Thoracic aorta (tissue), 2 donors: ENCODE measurements around the gene STK39. TPM values are rescaled to one million over a fixed set of nuclear protein-coding genes. Genes with fewer than 3 reads are reported as not detected.

Experiments
- ATAC-seq: fragments of 150-250 bp; one replicate; pipeline ENCODE4 v1.8.0; 2017; ENCODE audit warnings: low read depth; ENCODE audit not compliant: insufficient number of reproducible peaks, low FRiP score
- DNase-seq: peaks from one replicate; pipeline ENCODE4 v3.0.0-alpha.2; 2020; ENCODE audit warnings: low spot score
- H3K27ac ChIP-seq, 2 donors: fragments of 200-600 bp; sonication (generic); 1 replicate in 1 of 2; 2 replicates in 1 of 2; pipeline ENCODE4 v1.5.1; 2016; ENCODE audit warnings: mild to moderate bottlenecking in 2 of 2, moderate library complexity in 2 of 2
- H3K27me3 ChIP-seq: fragments of 200-600 bp; sonication (generic); replicated peaks from 2 replicates; pipeline ENCODE4 v1.6.0; 2016; ENCODE audit warnings: mild to moderate bottlenecking; ENCODE audit not compliant: insufficient read depth
- H3K36me3 ChIP-seq: fragments of 200-600 bp; sonication (generic); one replicate; pipeline ENCODE4 v1.5.1; 2016
- H3K4me1 ChIP-seq, 2 donors: fragments of 200-600 bp; sonication (generic); 1 replicate in 1 of 2; 2 replicates in 1 of 2; pipeline versions ENCODE4 v1.5.1 to v1.6.0; 2016; ENCODE audit warnings: low read depth in 2 of 2, mild to moderate bottlenecking in 1 of 2; ENCODE audit not compliant: control insufficient read depth in 1 of 2
- H3K4me3 ChIP-seq: fragments of 200-600 bp; sonication (generic); 2 replicates; pipeline ENCODE4 v1.5.1; 2016; ENCODE audit warnings: mild to moderate bottlenecking
- H3K9me3 ChIP-seq: fragments of 200-600 bp; sonication (generic); 2 replicates; pipeline ENCODE4 v1.5.1; 2016
- total RNA-seq, 2 donors: library from RNA; depleted of rRNA; stranded (reverse); fragments of >200 nt; gene quantifications; one replicate each; pipeline versions ENCODE4 v1.1.0 to v1.2.3, GENCODE V29; 2016
- TF ChIP-seq, protein P1 (sequence below): fragments of 200-600 bp; sonication (generic); IDR thresholded peaks from one replicate; pipeline ENCODE4 v1.5.1; 2019; ENCODE audit warnings: antibody characterized with exemption

STK39 gene
- total RNA-seq, 2 donors from 2014 or later, result 11.5 to 18.5 TPM

DNA sequence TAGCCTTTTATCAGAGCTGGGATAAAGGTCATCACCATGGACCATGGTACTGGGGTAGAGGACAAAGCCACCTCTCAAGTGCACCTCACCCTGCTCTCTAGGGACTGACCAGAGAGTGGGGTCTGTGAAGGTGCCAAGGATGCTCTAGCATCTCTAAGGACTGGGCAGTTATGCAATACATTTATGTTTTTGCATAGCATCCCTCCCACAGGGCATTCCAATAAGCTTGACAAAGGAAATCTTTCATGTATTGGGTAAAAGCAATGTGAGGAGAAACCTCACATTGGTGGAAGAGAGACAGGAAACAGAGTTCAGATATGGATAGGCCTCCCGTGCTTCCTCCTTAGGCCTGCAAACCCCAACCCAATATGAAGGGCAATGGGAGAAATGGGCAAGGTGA lies 31.6 kb downstream of the STK39 start:
- no peak for ATAC-seq
- peaks cover 7 to 25% of the 10 kb centered on the region in 2 donors for H3K4me1 ChIP-seq
- TF ChIP-seq, protein P1, sequence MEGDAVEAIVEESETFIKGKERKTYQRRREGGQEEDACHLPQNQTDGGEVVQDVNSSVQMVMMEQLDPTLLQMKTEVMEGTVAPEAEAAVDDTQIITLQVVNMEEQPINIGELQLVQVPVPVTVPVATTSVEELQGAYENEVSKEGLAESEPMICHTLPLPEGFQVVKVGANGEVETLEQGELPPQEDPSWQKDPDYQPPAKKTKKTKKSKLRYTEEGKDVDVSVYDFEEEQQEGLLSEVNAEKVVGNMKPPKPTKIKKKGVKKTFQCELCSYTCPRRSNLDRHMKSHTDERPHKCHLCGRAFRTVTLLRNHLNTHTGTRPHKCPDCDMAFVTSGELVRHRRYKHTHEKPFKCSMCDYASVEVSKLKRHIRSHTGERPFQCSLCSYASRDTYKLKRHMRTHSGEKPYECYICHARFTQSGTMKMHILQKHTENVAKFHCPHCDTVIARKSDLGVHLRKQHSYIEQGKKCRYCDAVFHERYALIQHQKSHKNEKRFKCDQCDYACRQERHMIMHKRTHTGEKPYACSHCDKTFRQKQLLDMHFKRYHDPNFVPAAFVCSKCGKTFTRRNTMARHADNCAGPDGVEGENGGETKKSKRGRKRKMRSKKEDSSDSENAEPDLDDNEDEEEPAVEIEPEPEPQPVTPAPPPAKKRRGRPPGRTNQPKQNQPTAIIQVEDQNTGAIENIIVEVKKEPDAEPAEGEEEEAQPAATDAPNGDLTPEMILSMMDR, result no peak

DNA sequence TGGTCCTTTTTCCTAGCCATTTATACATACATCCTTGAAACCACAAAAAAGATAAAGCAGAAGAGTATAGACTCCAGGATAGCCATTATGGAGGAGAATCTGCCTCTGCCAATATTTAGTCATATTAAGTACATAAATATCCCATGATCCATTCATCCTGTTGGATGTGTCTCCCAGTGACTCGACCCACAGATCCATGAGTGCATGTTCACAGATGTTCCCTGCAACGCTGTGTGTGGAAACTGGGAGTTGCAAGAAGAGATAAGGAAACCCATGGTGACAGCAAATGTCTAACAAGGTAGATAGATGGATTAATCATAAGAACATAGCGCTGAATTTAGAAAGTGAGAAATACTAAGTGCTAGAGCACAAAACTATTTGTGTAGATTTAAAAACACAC lies 34.5 kb downstream of the STK39 start:
- no peak for ATAC-seq
- peaks cover 7 to 23% of the 10 kb centered on the region in 2 donors for H3K4me1 ChIP-seq
- DNase-seq, result no peak
- no peaks in the 10 kb centered on the region for H3K9me3 ChIP-seq
- no peak overlapping the region for H3K27ac ChIP-seq
- no peaks in the 10 kb centered on the region for H3K36me3 ChIP-seq
- no peaks in the 10 kb centered on the region for H3K27me3 ChIP-seq
- H3K4me3 ChIP-seq, result no peak overlapping the region
- TF ChIP-seq, protein P1, result no peak

More for the DNA sequence above, 31.6 kb downstream of the STK39 start:
- H3K27ac ChIP-seq, result no peak overlapping the region
- no peak for DNase-seq
- no peaks in the 10 kb centered on the region for H3K9me3 ChIP-seq
- H3K27me3 ChIP-seq, result no peaks in the 10 kb centered on the region
- H3K36me3 ChIP-seq, result no peaks in the 10 kb centered on the region
- H3K4me3 ChIP-seq, result no peak overlapping the region

- no peaks in the 10 kb centered on the region for H3K27me3 ChIP-seq
- H3K4me1 ChIP-seq, result peaks cover 7 to 18% of the 10 kb centered on the region in 2 donors
- H3K27ac ChIP-seq, result no peak overlapping the region
- H3K9me3 ChIP-seq, result no peaks in the 10 kb centered on the region
- no peak for ATAC-seq
- DNase-seq, result no peak
- no peak overlapping the region for H3K4me3 ChIP-seq
- H3K36me3 ChIP-seq, result no peaks in the 10 kb centered on the region
- TF ChIP-seq, protein P1, result no peak
Measured at GRCh38 chr2:168212167-168212566, 35.2 kb downstream of the STK39 start.

- ATAC-seq, result no peak
- TF ChIP-seq, protein P1, result no peak
- no peaks in the 10 kb centered on the region for H3K36me3 ChIP-seq
- peaks cover 6 to 18% of the 10 kb centered on the region in 2 donors for H3K4me1 ChIP-seq
- H3K27me3 ChIP-seq, result no peaks in the 10 kb centered on the region
- no peak for DNase-seq
- no peak overlapping the region for H3K27ac ChIP-seq
- no peak overlapping the region for H3K4me3 ChIP-seq
- H3K9me3 ChIP-seq, result no peaks in the 10 kb centered on the region
Measured at GRCh38 chr2:168211664-168212163, 35.7 kb downstream of the STK39 start.

- Histone ChIP-seq H3K36me3 (no peaks in the 10 kb centered on the region), H3K4me3 (peak overlapping the region; percentile 56), H3K9me3 (no peaks in the 10 kb centered on the region), H3K4me1 (peaks cover 3 to 13% of the 10 kb centered on the region in 2 donors), H3K27me3 (no peaks in the 10 kb centered on the region), H3K27ac (no peak overlapping the region)
- DNase-seq, result no peak
- TF ChIP-seq, protein P1, result no peak
- peak; percentile 76 for ATAC-seq
Measured at GRCh38 chr2:168210895-168211570, 36.4 kb downstream of the STK39 start.
